ENCODE data around the gene MDH2.
"Not testable (repeated sequence)": the region's sequence is repeated elsewhere in the genome, so short reads cannot be mapped to it uniquely, and the experiment has no call there.

DNA sequence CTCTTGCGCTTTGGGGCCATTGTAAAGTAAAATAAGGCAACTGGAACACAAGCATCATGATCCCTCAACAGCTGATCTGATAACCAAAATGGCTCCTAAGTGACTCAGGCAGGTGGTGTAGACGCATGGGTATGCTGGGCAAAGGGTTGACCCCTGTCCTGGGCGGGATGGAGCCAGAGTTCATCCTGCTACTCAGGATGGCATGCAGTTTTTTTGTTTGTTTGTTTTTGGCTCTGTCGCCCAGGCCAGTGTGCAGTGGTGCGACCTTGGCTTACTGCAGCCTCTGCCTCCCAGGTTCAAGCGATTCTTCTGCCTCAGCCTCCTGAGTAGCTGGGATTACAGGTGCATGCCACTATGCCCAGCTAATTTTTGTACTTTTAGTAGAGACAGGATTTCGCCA is 10.8 kb downstream of the MDH2 start:
- TF ChIP-seq TAF1, POLR2A, POLR2AphosphoS5 (IDR thresholded peaks at IDR 0.05; ENCODE audit: low read depth, low read length): not testable (repeated sequence)

All from GM12891 (cell line).